HFF-Myc (cell line): ENCODE measurements around the gene TPM1.

Source experiments
- DNase-seq: peaks from one replicate; pipeline ENCODE4 v3.0.0-alpha.2; 2011; ENCODE audit warnings: low read depth; ENCODE audit errors: extremely low read depth
- H3K4me3 ChIP-seq: replicated peaks from 2 replicates; pipeline ENCODE4 v1.5.1; 2011; ENCODE audit warnings: low read depth, mild to moderate bottlenecking, control low read depth, low read length
- CTCF ChIP-seq: IDR thresholded peaks from 2 replicates; pipeline ENCODE4 v1.5.1; 2012; ENCODE audit warnings: mild to moderate bottlenecking, low read depth, low read length, control low read depth; ENCODE audit errors: missing control alignments

TPM1 gene

GRCh38 chr15:62999178-62999577 lies 43.4 kb upstream of the TPM1 start:
- DNase-seq: no peak
- H3K4me3 ChIP-seq: no peak overlapping the region
- TF ChIP-seq CTCF: no peak

- DNase-seq: no peak
- no peak for TF ChIP-seq CTCF
These were observed 42.5 kb upstream of the TPM1 start for GRCh38 chr15:62999923-63000561.

GRCh38 chr15:63000706-63001105 lies 41.8 kb upstream of the TPM1 start:
- H3K4me3 ChIP-seq: no peak overlapping the region
- no peak for TF ChIP-seq CTCF
- no peak for DNase-seq

More at GRCh38 chr15:62999923-63000561, 42.5 kb upstream of the TPM1 start:
- no peak overlapping the region for H3K4me3 ChIP-seq

- no peak overlapping the region for H3K4me3 ChIP-seq
- DNase-seq: no peak
- peak; percentile 4 for TF ChIP-seq CTCF
These were observed 38.3 kb upstream of the TPM1 start for GRCh38 chr15:63004211-63004610.

- DNase-seq: no peak
- no peak for TF ChIP-seq CTCF
- H3K4me3 ChIP-seq: no peak overlapping the region
These were observed 36.3 kb upstream of the TPM1 start for GRCh38 chr15:63006032-63006878.

- no peak overlapping the region for H3K4me3 ChIP-seq
- DNase-seq: no peak
- no peak for TF ChIP-seq CTCF
These were observed 34.1 kb upstream of the TPM1 start for GRCh38 chr15:63008333-63009049.
